22Rv1 (cell line): Measurements from ENCODE around the gene KIF3B.

Experiments
- CTCF ChIP-seq: fragments of 450-650 bp; IDR thresholded peaks from 2 replicates; pipeline ENCODE4 v1.5.1; 2017; ENCODE audit warnings: mild to moderate bottlenecking
- ZFX ChIP-seq: fragments of 450-650 bp; IDR thresholded peaks from 2 replicates; pipeline ENCODE4 v1.6.1; 2017; ENCODE audit warnings: antibody characterized with exemption, borderline replicate concordance

- TF ChIP-seq CTCF = no peak
- no peak for TF ChIP-seq ZFX
Measured at GRCh38 chr20:32333181-32333987, 55.9 kb downstream of the KIF3B start.
